CD4-positive, alpha-beta T cell treated with Interferon alpha-2 for 1 hour (primary cell): ENCODE results near the gene FAM168B.
"Not testable (repeated sequence)": the region's sequence is repeated elsewhere in the genome, so short reads cannot be mapped to it uniquely, and the experiment has no call there.

ENCODE experiments used
- DNase-seq, 2 donors: peaks; one replicate each; pipeline ENCODE4 v3.0.0-alpha.2; 2020 to 2022

Gene FAM168B

DNA sequence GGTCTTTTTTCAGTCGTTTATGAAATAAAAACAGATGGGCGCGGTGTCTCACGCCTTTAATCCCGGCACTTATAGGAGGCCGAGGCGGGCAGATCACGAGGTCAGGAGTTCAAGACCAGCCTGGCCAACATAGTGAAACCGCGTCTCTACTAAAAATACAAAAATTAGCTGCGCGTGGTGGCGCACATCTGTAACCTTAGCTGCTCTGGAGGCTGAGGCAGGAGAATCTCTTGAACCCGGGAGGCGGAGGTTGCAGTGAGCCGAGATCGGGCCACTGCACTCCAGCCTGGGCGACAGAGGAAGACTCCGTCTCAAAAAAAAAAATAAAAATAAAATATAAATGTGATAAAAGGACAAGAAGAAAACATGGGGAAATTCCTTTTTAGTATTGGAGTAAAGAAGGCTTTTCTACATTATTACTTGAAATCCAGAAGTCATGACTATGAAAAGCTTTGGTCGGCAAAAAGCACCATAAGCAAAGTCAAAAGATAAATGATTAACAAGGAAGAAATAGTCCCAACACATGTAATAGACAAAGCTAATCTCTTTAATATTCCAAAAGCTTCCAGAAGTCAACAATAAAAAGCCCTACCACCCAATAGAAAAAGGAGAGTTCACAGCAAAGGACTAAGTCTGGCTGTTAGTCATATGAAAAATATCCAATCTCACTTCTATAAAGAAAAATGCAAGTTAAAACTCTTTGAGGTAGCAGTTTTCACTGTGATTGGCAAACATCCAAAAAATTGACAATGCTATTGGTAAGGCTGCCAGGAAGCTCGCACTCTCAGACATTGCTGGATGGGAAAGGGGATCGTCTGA, 1.4 kb upstream of the FAM168B start:
- no peak for DNase-seq

GRCh38 chr2:131093696-131094462, 619 bp upstream of the FAM168B start:
- DNase-seq = no peak

DNA sequence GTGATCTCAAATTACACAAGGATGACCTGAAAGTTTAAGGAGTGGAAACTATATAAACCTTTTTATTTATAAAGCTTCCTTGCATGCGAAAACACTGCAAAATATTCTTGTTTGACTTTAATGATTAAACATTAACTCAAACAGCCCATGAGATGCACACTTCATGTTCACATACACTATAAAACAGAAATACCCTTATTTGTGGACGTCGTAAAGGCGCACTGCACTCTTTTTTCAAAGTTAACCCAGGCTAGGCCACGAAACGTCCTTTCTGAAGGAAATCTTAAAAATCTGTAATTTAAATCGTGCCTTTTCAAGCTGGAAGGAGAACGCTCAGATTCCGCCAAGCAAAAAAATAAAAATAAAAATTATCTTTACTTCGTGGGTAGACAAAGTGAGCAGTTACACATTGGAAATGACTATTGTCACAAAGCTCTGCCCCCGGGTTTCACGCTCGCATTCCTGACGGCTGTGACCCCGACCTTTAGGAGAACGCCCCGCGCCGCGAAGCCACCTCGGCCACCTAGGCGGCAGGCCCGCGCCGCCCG, 728 bp downstream of the FAM168B start:
- DNase-seq = no peak

- DNase-seq = no peak
These were observed 7.6 kb downstream of the FAM168B start for GRCh38 chr2:131085646-131086045.

GRCh38 chr2:131081190-131081589, 12.1 kb downstream of the FAM168B start:
- no peak for DNase-seq

DNA sequence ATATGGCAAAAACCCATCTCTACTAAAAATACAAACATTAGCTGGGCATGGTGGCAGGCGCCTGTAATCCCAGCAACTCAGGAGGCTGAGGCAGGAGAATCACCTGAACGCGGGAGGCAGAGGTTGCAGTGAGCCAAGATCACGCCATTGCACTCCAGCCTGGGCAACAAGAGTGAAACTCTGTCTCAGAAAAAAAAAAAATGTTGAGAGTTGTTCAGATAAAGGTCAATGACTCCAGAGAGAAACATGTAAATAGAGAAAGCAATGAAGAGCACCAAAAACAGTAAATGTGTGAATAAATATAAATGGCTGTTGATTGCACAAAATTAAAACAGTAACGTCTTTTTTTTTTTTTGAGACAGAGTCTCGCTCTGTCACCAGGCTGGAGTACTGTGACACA, 13.3 kb downstream of the FAM168B start:
- DNase-seq = not testable (repeated sequence)

DNA sequence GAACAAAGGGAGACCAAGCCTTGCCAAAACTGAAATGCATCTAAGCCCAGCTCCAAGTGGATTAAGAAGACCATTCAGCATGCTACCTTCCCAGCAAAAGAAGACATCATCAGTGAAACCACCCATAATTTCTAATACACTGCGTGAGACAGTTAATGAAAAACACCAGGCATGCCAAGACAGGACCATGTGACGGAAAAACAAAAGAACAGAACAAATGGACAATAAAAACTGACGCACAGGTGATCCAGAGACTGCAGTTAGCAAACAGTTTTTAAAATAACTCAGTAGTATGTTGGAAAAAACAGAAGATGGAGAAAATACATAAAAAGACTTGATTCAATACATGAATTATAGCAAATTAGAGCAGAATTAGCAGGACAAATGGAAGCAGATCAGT, 15.3 kb downstream of the FAM168B start:
- DNase-seq = no peak

GRCh38 chr2:131077182-131077846, 15.9 kb downstream of the FAM168B start:
- no peak for DNase-seq

- DNase-seq = no peak
These were observed 16.6 kb downstream of the FAM168B start for GRCh38 chr2:131076707-131077106.

DNA sequence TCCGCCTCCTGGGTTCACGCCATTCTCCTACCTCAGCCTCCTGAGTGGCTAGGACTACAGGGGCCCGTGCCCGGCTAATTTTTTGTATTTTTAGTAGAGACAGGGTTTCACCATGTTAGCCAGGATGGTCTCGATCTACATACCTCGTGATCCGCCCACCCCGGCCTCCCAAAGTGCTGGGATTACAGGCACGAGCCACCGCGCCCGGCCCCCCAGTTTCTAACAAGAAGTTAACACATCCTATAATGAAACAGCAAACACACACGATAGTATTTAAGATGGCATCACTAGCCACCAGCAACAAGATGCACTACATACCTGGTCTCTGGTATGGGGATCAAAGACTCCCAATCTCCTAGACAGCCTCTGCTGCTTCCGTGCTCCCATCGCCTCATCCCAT, 17.7 kb downstream of the FAM168B start:
- DNase-seq = not testable (repeated sequence)

- not testable (repeated sequence) for DNase-seq
These were observed 25.1 kb downstream of the FAM168B start for GRCh38 chr2:131068172-131068571.

- no peak for DNase-seq
These were observed 25.7 kb downstream of the FAM168B start for GRCh38 chr2:131067465-131068125.

- DNase-seq = no peak
These were observed 28.4 kb downstream of the FAM168B start for GRCh38 chr2:131064589-131065512.

GRCh38 chr2:131063501-131064283, 29.6 kb downstream of the FAM168B start:
- no peak for DNase-seq

DNA sequence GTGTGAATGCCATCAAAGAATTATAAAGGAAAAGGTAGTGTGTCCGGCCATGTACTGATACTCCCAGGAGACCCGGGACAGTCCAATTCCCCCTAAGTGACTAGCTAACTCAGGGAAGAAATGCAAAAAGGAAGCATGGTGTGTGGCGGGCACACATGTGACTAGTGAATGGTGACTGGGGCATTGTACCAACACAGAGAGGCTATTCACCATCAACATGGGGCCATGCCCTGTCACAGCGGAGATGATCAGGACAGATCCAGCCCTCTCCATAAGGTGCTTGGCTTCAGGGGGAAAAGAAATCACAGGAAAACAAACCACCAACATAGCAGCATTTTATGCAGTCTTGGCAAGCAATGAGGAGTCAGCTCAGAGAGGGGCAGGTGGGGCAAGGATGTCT, 34.3 kb downstream of the FAM168B start:
- DNase-seq = no peak

DNA sequence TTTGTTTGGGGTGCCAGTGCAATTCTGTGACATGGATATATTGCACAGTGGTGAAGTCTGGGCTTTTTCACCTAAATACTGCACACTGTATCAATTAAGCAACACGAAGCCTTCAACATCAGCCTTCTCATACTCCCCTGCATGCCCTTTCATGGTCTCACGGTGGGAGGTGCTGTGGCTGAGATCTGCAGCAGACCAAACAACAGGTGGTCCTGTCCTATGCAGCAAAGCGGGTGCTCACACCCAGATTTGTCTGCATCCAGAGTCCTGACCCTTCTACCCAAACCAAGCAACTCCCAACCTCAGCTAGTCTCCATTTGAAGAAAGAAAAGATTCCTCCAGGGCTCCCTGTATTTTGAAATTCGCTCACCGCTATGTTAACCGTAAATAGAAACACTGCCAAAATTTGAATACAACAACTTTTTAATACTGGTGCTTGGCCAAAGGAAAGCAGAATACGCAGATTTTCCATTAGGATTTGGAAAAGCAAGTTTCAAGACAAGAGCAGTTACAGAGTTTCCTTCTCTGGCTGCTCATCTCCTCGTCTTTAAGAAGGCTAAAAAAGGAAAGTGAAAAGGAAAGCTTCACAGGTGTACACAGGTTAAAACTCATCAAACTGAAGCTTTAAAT, 34.9 kb downstream of the FAM168B start:
- no peak for DNase-seq

DNA sequence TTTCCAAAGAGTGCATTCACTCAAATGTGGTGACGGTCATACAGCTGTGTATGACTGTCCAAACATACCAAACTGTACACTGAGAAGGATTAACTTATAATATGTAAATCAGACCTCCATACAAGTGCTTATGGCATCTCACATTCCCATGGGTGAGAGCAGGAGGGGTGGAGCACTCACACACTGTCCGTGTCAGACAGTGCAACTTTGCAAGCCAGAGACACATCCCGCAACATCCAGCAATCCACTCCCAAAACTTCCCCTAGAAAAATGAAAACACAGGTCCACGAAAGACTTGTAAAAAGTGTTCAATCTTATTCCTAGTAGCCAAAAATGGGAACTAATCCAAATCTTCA, 36.4 kb downstream of the FAM168B start:
- DNase-seq = no peak

DNA sequence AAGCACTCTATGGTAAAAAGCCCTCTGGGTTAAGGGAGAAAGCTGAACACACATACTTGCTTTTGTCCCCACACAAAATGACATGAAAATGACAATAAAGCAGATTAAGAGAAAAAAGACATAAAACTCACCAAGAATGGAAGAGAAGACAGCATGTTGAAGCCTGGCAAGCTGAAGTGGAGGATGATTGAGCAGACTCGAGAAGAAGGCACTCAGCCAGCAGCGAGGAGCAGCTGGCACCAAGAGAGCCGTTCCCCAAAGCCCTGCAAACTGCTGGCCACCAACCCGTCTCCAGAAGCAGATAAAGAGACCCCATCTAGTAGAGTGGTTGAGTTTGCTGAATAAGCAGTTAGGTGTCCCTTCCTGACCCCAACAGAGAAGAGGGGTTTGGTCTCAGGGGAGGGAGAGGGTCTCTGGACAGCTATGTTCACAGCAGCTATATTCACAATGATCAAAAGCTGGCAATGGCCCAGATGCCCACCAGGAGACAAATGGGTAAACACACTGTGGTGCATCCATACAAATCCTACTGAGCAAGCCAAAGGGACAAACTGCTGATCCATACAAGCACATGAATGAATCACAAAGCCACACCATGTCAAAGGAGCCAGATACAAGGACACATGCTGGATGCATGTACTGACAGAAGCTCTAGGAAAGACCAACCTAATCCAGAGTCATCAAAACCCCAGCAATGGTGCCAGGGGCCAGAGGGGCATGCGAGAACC, 36.9 kb downstream of the FAM168B start:
- DNase-seq = no peak

DNA sequence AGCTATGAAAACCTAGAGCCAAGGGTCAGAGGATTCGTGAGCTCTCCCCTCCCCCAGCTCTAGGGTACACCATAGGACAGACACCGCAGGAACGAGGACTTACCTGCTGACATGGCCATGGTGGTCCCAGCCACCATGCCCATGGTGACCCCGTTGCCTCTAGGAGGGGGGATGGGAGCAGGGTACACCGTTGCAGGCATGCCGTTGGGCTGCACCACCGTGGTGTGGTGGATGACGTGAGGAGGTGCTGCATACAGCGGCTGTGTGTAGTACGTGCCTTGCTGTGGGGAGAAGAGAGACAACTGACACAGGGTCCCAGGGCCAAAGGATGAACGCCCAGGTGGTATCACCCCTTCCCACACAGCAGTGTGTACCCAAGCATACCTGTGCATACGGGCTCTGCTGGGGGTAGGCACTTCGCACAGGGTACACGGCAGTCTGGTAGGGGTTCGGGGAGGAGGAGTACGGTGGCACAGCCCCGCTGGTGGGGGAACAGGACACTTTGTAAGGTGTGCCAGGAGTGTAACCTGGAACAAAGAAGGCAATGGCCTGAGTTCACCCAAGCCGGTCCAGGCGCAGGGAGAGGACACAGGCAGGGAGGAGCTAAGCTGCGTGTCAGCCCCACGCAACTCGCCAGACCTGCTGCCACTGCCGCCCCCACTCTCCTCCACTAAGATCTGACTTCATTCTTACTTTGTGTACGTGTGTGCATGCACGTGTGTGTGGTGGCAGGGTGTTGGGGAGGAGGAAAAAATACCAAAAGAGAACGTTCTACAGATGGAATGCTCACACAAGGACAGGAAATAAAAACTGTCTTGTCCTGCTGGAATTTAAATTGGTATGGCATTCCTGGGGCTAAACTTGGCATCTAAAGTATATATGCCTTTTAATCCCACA, 37.8 kb downstream of the FAM168B start:
- DNase-seq = no peak
